Measurements from ENCODE around the gene PARS2.

DNA sequence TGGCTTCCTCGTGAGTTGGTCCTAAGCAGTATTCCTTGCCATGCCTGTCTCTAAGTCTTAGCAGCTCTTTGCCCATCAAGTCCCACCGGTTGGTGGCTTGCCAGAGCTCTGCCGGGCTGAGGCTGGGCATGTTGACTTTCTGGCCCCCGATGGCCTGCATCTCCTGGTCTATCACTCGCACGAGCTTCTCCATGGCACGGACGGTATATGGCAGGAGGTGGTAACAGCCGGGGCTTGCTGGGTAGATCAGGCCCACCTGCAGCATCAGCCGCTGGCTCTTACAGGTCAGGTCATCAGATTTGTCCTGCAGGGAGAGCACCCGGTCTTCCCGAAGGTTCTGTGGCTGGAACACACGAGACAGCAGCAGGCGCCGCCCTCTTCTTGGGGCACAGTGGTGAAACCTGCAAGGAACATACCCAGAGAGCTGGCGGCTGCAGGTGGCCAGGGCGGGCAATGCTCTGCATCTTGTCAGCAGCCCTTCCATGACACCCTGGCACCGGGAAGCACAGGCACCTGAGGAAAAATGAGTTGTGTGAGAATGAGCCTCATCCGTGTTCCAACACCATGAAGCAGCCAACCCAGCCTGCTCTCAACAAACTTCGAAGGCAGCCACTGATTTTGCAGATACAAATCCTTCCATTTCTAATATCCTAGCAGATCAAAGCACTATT is 5.5 kb downstream of the PARS2 start:
- TF ChIP-seq, protein P1, sequence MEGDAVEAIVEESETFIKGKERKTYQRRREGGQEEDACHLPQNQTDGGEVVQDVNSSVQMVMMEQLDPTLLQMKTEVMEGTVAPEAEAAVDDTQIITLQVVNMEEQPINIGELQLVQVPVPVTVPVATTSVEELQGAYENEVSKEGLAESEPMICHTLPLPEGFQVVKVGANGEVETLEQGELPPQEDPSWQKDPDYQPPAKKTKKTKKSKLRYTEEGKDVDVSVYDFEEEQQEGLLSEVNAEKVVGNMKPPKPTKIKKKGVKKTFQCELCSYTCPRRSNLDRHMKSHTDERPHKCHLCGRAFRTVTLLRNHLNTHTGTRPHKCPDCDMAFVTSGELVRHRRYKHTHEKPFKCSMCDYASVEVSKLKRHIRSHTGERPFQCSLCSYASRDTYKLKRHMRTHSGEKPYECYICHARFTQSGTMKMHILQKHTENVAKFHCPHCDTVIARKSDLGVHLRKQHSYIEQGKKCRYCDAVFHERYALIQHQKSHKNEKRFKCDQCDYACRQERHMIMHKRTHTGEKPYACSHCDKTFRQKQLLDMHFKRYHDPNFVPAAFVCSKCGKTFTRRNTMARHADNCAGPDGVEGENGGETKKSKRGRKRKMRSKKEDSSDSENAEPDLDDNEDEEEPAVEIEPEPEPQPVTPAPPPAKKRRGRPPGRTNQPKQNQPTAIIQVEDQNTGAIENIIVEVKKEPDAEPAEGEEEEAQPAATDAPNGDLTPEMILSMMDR (conservative IDR thresholded peaks at IDR 0.05; ENCODE audit: low read length), result no peak
- TF ChIP-seq EZH2phosphoT487 (IDR thresholded peaks at IDR 0.05; ENCODE audit: borderline replicate concordance, low read depth, low read length), result no peak

Measured in OCI-LY7 (cell line).